ENCODE data around the gene RXFP1. TPM values are rescaled to one million over a fixed set of nuclear protein-coding genes. Genes with fewer than 3 reads are reported as not detected.

The RXFP1 gene
- total RNA-seq, result 0.15 TPM in 1 of 2 replicates, not detected in the other

GRCh38 chr4:158521484-158522088 is at the start of gene RXFP1:
Gene RXFP1, plus strand, starts transcription at chr4:158521882. Its CDS starts 95 bp downstream, at chr4:158521977.

GRCh38 chr4:158671665-158671914 is 149.9 kb downstream of the RXFP1 start, which contains the start of gene C4orf46:
Gene C4orf46, minus strand, starts transcription at chr4:158671887. Its CDS starts 86 bp downstream, at chr4:158671801.

GRCh38 chr4:158671915-158672806 is 150.5 kb downstream of the RXFP1 start, which contains the start of gene ETFDH:
Gene ETFDH, plus strand, starts transcription at chr4:158672296. Its CDS starts 161 bp downstream, at chr4:158672457.

Other genes with a start within 250 kb of the RXFP1 start
- gene C4orf46, start 150.0 kb downstream of the RXFP1 start, total RNA-seq, result 16.0 and 17.8 TPM in 2 replicates
- gene ETFDH, start 150.4 kb downstream of the RXFP1 start, total RNA-seq, result 14.7 and 16.0 TPM in 2 replicates
- 26.3 and 41.5 TPM in 2 replicates for gene PPID, start 201.5 kb downstream of the RXFP1 start, total RNA-seq
- 7.1 and 7.4 TPM in 2 replicates for gene FNIP2, start 247.1 kb downstream of the RXFP1 start, total RNA-seq

All from bronchus fibroblast of lung (primary cell).